ENCODE measurements around the gene PDP2.

DNA sequence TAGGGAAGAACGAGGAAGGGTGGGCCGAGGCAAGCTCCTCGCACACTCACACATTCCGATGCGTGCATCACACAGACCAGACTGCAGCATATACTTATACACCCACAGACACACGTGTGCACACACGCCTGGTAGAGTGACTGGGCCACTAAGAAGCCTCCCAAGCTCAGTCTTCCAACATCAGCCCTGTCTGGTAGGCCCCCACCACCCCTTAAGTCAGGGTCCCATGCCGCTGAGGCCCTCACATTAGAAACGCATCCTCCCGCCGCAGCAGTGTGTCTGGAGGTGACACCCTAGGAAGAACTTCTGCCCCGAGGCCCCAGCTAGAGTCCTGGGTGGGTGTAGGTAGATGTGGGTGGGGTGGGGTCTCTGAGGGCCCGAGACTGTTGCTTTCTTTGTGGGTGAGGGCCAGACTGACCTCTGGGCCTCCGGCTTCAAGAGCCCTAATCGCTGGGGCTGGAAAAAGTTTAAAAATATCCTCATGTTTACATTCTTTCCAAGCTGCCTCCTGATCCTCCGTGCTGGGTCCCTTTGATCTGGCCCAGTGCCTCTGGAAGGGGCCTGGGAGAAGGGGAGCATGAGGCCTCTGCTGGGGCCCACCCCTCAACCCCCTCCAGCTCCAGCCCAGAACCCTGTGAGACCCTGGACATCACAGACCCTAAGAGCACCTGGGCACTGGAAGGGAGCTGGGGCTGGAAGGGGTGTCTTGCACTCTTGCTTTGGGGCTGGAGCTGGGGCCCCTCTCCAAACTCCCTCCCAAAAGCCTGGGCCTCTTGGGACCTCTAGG, 24.7 kb downstream of the PDP2 start:
- no peak for TF ChIP-seq SIN3A (IDR thresholded peaks at IDR 0.05; ENCODE audit: borderline replicate concordance, insufficient read depth, low read length)
- TF ChIP-seq, protein P1, sequence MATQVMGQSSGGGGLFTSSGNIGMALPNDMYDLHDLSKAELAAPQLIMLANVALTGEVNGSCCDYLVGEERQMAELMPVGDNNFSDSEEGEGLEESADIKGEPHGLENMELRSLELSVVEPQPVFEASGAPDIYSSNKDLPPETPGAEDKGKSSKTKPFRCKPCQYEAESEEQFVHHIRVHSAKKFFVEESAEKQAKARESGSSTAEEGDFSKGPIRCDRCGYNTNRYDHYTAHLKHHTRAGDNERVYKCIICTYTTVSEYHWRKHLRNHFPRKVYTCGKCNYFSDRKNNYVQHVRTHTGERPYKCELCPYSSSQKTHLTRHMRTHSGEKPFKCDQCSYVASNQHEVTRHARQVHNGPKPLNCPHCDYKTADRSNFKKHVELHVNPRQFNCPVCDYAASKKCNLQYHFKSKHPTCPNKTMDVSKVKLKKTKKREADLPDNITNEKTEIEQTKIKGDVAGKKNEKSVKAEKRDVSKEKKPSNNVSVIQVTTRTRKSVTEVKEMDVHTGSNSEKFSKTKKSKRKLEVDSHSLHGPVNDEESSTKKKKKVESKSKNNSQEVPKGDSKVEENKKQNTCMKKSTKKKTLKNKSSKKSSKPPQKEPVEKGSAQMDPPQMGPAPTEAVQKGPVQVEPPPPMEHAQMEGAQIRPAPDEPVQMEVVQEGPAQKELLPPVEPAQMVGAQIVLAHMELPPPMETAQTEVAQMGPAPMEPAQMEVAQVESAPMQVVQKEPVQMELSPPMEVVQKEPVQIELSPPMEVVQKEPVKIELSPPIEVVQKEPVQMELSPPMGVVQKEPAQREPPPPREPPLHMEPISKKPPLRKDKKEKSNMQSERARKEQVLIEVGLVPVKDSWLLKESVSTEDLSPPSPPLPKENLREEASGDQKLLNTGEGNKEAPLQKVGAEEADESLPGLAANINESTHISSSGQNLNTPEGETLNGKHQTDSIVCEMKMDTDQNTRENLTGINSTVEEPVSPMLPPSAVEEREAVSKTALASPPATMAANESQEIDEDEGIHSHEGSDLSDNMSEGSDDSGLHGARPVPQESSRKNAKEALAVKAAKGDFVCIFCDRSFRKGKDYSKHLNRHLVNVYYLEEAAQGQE (IDR thresholded peaks at IDR 0.05; ENCODE audit: insufficient read depth in 1 of 2, low read depth in 2 of 2, low read length in 2 of 2) = no peak
- no peak for TF ChIP-seq TAF1 (IDR thresholded peaks at IDR 0.05; ENCODE audit: borderline replicate concordance, insufficient read depth, low read length)
- no peak for TF ChIP-seq POLR2AphosphoS5 (IDR thresholded peaks at IDR 0.05; ENCODE audit: low read depth, low read length)

Measured in PFSK-1 (cell line).